ENCODE results near the gene AKAP3. TPM values are rescaled to one million over a fixed set of nuclear protein-coding genes. Genes with fewer than 3 reads are reported as not detected.

AKAP3 gene
- total and polyA plus RNA-seq, 2 of the 8 experiments (the other 6 are each of a cell fraction or from before 2014, with no cell fraction given): 0.54 to 1.0 TPM

Other genes starting within 250 kb of the AKAP3 start
- gene FGF6, start 203.2 kb downstream of the AKAP3 start, total RNA-seq (2021; fragmentation: NEBNext Ultra II Directional; extraction: Animal tissue kit (Norgen Biotek cat#: 25700)): not detected in 2 replicates
- not detected in 2 replicates for gene FGF6, start 203.2 kb downstream of the AKAP3 start, polyA plus RNA-seq (2011; rRNA removed)
- 42.4 and 48.3 TPM in 2 replicates for gene RAD51AP1, start 110.2 kb downstream of the AKAP3 start, total RNA-seq (2021; fragmentation: NEBNext Ultra II Directional; extraction: Animal tissue kit (Norgen Biotek cat#: 25700))
- gene RAD51AP1, start 110.2 kb downstream of the AKAP3 start, polyA plus RNA-seq (2011; rRNA removed): 9.9 and 29.7 TPM in 2 replicates
- 9.7 and 10.5 TPM in 2 replicates for gene DYRK4, start 86.8 kb downstream of the AKAP3 start, total RNA-seq (2021; fragmentation: NEBNext Ultra II Directional; extraction: Animal tissue kit (Norgen Biotek cat#: 25700))
- 8.7 and 11.4 TPM in 2 replicates for gene DYRK4, start 86.8 kb downstream of the AKAP3 start, polyA plus RNA-seq (2011; rRNA removed)
- gene NDUFA9, start 63 bp upstream of the AKAP3 start, total RNA-seq (2021; fragmentation: NEBNext Ultra II Directional; extraction: Animal tissue kit (Norgen Biotek cat#: 25700)): 67.0 and 67.3 TPM in 2 replicates
- gene NDUFA9, start 63 bp upstream of the AKAP3 start, polyA plus RNA-seq (2011; rRNA removed): 41.1 and 50.2 TPM in 2 replicates
- 5.4 and 8.3 TPM in 2 replicates for gene GALNT8, start 71.3 kb upstream of the AKAP3 start, total RNA-seq (2021; fragmentation: NEBNext Ultra II Directional; extraction: Animal tissue kit (Norgen Biotek cat#: 25700))
- gene GALNT8, start 71.3 kb upstream of the AKAP3 start, polyA plus RNA-seq (2011; rRNA removed): 3.2 and 4.7 TPM in 2 replicates